Measurements from ENCODE around the gene EIF3L. TPM values are rescaled to one million over a fixed set of nuclear protein-coding genes. Genes with fewer than 3 reads are reported as not detected.
"Not testable (repeated sequence)": the region's sequence is repeated elsewhere in the genome, so short reads cannot be mapped to it uniquely, and the experiment has no call there.

Gene EIF3L
- total RNA-seq = 100 to 1,000 TPM; 188 to 642 (median 414) TPM
- polyA plus RNA-seq = 100 to 1,000 TPM; 210 to 425 (median 291) TPM
- long read RNA-seq, donor 1, transcript EIF3L-209 (2 exons, 348 nt) = minor isoform, 5 of 125 reads
- long read RNA-seq, donor 1, transcript EIF3L-203 (13 exons, 3,220 nt) = major isoform, 89 of 125 reads
- long read RNA-seq, donor 1, partial matches to known transcripts = 30 of 125 reads
- long read RNA-seq, donor 1, other reads (novel, unspliced or antisense) = 0 of 125 reads
- long read RNA-seq, donor 2, transcript EIF3L-203 (13 exons, 3,220 nt) = major isoform, 58 of 98 reads
- long read RNA-seq, donor 2, partial matches to known transcripts = 36 of 98 reads
- long read RNA-seq, donor 2, other reads (novel, unspliced or antisense) = 0 of 98 reads
- long read RNA-seq, donor 3, transcript EIF3L-203 (13 exons, 3,220 nt) = major isoform, 70 of 107 reads
- long read RNA-seq, donor 3, partial matches to known transcripts = 30 of 107 reads
- long read RNA-seq, donor 3, other reads (novel, unspliced or antisense) = 0 of 107 reads
- long read RNA-seq, donor 4, transcript EIF3L-203 (13 exons, 3,220 nt) = major isoform, 227 of 258 reads
- long read RNA-seq, donor 4, partial matches to known transcripts = 19 of 258 reads
- long read RNA-seq, donor 4, other reads (novel, unspliced or antisense) = 11 of 258 reads
- long read RNA-seq, donor 5, transcript EIF3L-203 (13 exons, 3,220 nt) = major isoform, 346 of 380 reads
- long read RNA-seq, donor 5, partial matches to known transcripts = 12 of 380 reads
- long read RNA-seq, donor 5, other reads (novel, unspliced or antisense) = 19 of 380 reads
- long read RNA-seq, donor 6, transcript EIF3L-203 (13 exons, 3,220 nt) = major isoform, 156 of 178 reads
- long read RNA-seq, donor 6, partial matches to known transcripts = 13 of 178 reads
- long read RNA-seq, donor 6, other reads (novel, unspliced or antisense) = 8 of 178 reads
- long read RNA-seq, donor 7, transcript EIF3L-209 (2 exons, 348 nt) = minor isoform, 10 of 59 reads
- long read RNA-seq, donor 7, transcript EIF3L-203 (13 exons, 3,220 nt) = major isoform, 26 of 59 reads
- long read RNA-seq, donor 7, partial matches to known transcripts = 22 of 59 reads
- long read RNA-seq, donor 7, other reads (novel, unspliced or antisense) = 0 of 59 reads
- long read RNA-seq, donor 8, transcript EIF3L-203 (13 exons, 3,220 nt) = major isoform, 100 of 176 reads
- long read RNA-seq, donor 8, transcript EIF3L-209 (2 exons, 348 nt) = minor isoform, 5 of 176 reads
- long read RNA-seq, donor 8, transcript EIF3L-213 (6 exons, 1,294 nt) = minor isoform, 6 of 176 reads
- long read RNA-seq, donor 8, partial matches to known transcripts = 55 of 176 reads
- long read RNA-seq, donor 8, other reads (novel, unspliced or antisense) = 8 of 176 reads
- long read RNA-seq, donor 9, transcript EIF3L-203 (13 exons, 3,220 nt) = major isoform, 76 of 111 reads
- long read RNA-seq, donor 9, transcript EIF3L-209 (2 exons, 348 nt) = minor isoform, 5 of 111 reads
- long read RNA-seq, donor 9, partial matches to known transcripts = 29 of 111 reads
- long read RNA-seq, donor 9, other reads (novel, unspliced or antisense) = 0 of 111 reads
- long read RNA-seq, donor 10, transcript EIF3L-203 (13 exons, 3,220 nt) = major isoform, 43 of 65 reads
- long read RNA-seq, donor 10, partial matches to known transcripts = 18 of 65 reads
- long read RNA-seq, donor 10, other reads (novel, unspliced or antisense) = 0 of 65 reads

GRCh38 chr22:37849089-37849751 lies at the start of gene EIF3L:
Gene EIF3L (plus strand): TSS chr22:37849419. CDS start chr22:37849450, 31 bp downstream.
- TF ChIP-seq POLR2A (IDR thresholded peaks at IDR 0.05) = peak; percentile 73 to 84
- TF ChIP-seq CTCF (IDR thresholded peaks at IDR 0.05) = no peak
- H3K27ac ChIP-seq = peak within 1 kb of the TSS; percentile 64 to 96 (median 78)
- H3K9me3 ChIP-seq (replicated peaks in 1 of 3) = no peaks in the 10 kb centered on the region
- H3K4me3 ChIP-seq = peak within 1 kb of the TSS; percentile 0 to 85 (median 74)
- DNase-seq = peak; percentile 87 to 93 (median 91)
- WGBS, 4 donors = 1% methylated on average over 15 to 49 of the region's 49 CpGs
- peaks cover 17 to 22% of the 10 kb centered on the region in 2 donors for H3K4me1 ChIP-seq (replicated peaks in 1 of 2)
- peaks cover 0 to 26% of the 10 kb centered on the region in 2 donors for H3K36me3 ChIP-seq (replicated peaks in 1 of 2)
- intact Hi-C loops (cut with DNase I) = no loop called here
- H3K27me3 ChIP-seq = no peaks in the 10 kb centered on the region

- WGBS, 4 donors = 71 to 77% (median 73%) methylated on average over 8 to 9 of the region's 9 CpGs
- peaks cover 5 to 19% of the 10 kb centered on the region in 2 donors for H3K4me1 ChIP-seq (replicated peaks in 1 of 2)
- H3K27me3 ChIP-seq; H3K9me3 ChIP-seq (replicated peaks in 1 of 3); H3K36me3 ChIP-seq (replicated peaks in 1 of 2); DNase-seq; H3K4me3 ChIP-seq; H3K27ac ChIP-seq: not testable (repeated sequence)
- intact Hi-C loops (cut with DNase I) = loop anchor here in 1 of 2 donors (10.0 kb wide), 1 partner anchor 155 kb away; no protein-coding TSS in a partner anchor
Measured at GRCh38 chr22:37799979-37800378, 49.2 kb upstream of the EIF3L start.

- H3K27ac ChIP-seq = no peak overlapping the region
- intact Hi-C loops (cut with DNase I) = no loop called here
- no peak for TF ChIP-seq POLR2A (IDR thresholded peaks at IDR 0.05)
- TF ChIP-seq CTCF (IDR thresholded peaks at IDR 0.05) = no peak
- H3K4me1 ChIP-seq (replicated peaks in 1 of 2) = peaks cover 22 to 34% of the 10 kb centered on the region in 2 donors
- H3K27me3 ChIP-seq = no peaks in the 10 kb centered on the region
- no peaks in the 10 kb centered on the region for H3K9me3 ChIP-seq (replicated peaks in 1 of 3)
- DNase-seq = peak in 1 of 7 donors; percentile 39
- WGBS, 4 donors = 2 to 4% (median 4%) methylated on average over 12 to 13 of the region's 13 CpGs
- no peaks in the 10 kb centered on the region for H3K36me3 ChIP-seq (replicated peaks in 1 of 2)
- peak overlapping the region in 3 of 4 donors; percentile 54 to 74 (median 62) for H3K4me3 ChIP-seq
Measured at GRCh38 chr22:37801946-37802309, 47.3 kb upstream of the EIF3L start.

Data from adrenal gland (tissue), 19 donors.